Measurements from ENCODE around the gene ZMIZ1.
A peak's percentile ranks its signal among the peaks of the same experiment; 100 is the strongest.

ZMIZ1 gene

DNA sequence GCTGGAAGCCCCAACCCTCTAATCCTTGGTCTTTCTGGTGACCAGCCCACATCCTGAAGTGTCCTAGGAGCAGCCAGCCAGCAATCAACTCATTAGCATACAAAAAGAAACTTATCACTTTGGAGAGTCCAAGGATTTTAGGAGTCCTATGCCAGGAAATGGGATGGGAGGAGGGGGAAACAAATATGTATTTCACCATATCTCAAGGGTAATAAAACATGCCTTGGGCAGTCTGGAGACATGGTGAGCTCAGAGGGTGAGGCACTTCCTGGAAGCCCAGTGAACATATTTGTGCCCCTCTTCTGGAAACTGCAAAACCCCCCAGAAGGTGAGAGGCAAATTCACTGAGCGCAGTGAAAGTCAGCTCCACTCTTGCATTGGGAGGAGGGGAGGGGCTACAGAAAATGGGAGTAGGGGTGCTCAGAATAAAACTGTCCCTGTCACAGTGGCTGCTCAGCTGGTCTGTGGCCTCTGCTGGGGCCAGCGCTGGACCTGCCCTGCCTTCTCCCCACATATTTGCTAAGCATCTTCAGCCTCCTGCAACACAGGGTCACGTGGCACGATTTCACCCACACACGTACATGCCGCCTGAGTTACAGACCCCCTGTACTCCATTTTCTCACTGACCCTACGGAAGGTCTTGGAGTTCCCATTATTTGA lies 17.7 kb upstream of the ZMIZ1 start:
- no peaks in the 10 kb centered on the region for H3K9me3 ChIP-seq
- H3K27me3 ChIP-seq, result no peaks in the 10 kb centered on the region
- H3K36me3 ChIP-seq, result no peaks in the 10 kb centered on the region
- H3K4me1 ChIP-seq, result peaks cover 32% of the 10 kb centered on the region
- no peak for DNase-seq
- H3K4me3 ChIP-seq (ENCODE audit: low read depth, low read length), result no peak overlapping the region
- TF ChIP-seq, protein P1, sequence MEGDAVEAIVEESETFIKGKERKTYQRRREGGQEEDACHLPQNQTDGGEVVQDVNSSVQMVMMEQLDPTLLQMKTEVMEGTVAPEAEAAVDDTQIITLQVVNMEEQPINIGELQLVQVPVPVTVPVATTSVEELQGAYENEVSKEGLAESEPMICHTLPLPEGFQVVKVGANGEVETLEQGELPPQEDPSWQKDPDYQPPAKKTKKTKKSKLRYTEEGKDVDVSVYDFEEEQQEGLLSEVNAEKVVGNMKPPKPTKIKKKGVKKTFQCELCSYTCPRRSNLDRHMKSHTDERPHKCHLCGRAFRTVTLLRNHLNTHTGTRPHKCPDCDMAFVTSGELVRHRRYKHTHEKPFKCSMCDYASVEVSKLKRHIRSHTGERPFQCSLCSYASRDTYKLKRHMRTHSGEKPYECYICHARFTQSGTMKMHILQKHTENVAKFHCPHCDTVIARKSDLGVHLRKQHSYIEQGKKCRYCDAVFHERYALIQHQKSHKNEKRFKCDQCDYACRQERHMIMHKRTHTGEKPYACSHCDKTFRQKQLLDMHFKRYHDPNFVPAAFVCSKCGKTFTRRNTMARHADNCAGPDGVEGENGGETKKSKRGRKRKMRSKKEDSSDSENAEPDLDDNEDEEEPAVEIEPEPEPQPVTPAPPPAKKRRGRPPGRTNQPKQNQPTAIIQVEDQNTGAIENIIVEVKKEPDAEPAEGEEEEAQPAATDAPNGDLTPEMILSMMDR (IDR thresholded peaks at IDR 0.05; ENCODE audit: low read depth, low read length), result no peak

DNA sequence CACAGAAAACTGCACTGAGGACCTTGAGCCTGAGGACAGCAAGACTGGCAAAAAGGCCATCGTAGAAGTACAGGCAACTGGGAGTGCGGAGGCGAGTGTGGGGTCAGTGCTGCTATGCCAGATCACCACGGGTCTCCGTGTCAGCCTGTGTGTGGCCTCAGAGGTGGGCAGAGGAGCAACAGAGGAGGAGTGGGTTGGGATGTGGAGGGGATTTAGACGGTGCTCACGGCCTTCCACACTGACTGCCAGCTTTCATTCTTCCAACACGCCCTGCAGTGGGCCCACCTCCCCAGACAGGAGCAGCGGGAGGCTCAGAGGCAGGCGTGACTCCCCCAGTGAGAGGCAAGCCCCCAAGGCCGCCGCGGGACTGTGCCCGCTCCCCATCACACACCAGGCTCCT lies 17.0 kb upstream of the ZMIZ1 start:
- DNase-seq, result no peak
- Histone ChIP-seq H3K36me3 (no peaks in the 10 kb centered on the region), H3K4me3 (ENCODE audit: low read depth, low read length) (no peak overlapping the region), H3K9me3 (no peaks in the 10 kb centered on the region), H3K4me1 (peaks cover 32% of the 10 kb centered on the region), H3K27me3 (no peaks in the 10 kb centered on the region)
- TF ChIP-seq, protein P1 (IDR thresholded peaks at IDR 0.05; ENCODE audit: low read depth, low read length), result no peak

DNA sequence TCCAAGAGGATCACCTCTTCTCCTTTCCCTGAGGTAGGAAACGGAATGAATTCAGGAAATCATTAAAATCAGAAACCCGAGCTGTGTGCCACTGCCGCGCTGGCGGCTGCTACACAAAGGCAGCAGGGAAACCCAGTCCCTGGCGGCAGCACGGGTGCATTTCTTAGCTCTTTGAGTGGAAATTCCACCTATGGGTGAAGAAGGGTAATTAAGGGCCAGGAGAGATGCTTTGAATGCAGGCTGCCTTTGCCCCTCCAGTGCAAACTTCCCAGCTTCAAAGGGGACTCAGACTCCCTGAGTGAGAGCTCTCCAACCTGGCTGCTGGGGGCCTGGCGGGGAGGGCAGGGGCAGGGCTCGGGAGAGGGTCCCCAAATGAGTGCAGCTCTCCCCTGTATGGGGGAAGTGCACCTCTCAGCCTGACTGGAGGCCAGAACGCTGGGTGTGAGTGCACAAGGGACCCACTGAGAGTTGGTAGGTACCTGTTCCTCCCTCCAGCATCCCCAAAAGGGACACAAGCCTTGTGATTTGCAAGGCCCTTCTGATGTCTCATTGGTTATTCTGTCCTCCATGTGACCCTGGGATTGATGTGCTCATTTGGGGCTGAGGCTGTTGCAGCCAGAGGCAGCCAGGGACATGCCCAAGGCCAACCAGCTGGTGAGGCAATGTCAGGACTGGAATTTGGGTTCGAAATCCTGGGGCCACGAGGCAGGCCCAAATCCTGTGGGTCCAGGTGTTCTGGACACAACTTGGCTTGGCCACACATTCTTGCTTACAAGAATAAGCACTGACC lies 16.3 kb upstream of the ZMIZ1 start:
- DNase-seq, result peak; percentile 32
- TF ChIP-seq, protein P1 (IDR thresholded peaks at IDR 0.05; ENCODE audit: low read depth, low read length), result peak; percentile 35
- H3K4me1 ChIP-seq, result peaks cover 29% of the 10 kb centered on the region

DNA sequence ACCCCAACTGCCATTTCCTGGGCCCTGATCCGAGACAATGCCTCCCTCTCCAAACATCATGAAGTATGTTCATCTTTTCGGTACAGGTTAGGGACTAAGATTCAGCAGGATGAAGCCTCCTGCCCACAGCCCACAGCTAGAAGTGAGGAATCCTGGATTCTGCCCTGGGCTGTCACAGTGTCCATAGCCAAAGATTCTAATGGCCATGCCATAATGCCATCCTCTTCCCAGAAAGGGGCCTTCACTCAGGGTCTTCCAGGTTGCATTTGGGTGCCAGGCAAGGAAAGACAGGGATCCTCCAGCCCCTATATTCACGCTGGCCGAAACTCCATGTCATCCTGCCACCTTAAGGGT lies 15.7 kb upstream of the ZMIZ1 start:
- TF ChIP-seq, protein P1 (IDR thresholded peaks at IDR 0.05; ENCODE audit: low read depth, low read length), result no peak
- Histone ChIP-seq H3K27me3 (no peaks in the 10 kb centered on the region), H3K9me3 (no peaks in the 10 kb centered on the region), H3K36me3 (no peaks in the 10 kb centered on the region), H3K4me1 (peaks cover 23% of the 10 kb centered on the region), H3K4me3 (ENCODE audit: low read depth, low read length) (no peak overlapping the region)
- no peak for DNase-seq

More for the DNA sequence above, 16.3 kb upstream of the ZMIZ1 start:
- Histone ChIP-seq H3K9me3 (no peaks in the 10 kb centered on the region), H3K36me3 (no peaks in the 10 kb centered on the region), H3K4me3 (ENCODE audit: low read depth, low read length) (no peak overlapping the region), H3K27me3 (no peaks in the 10 kb centered on the region)

DNA sequence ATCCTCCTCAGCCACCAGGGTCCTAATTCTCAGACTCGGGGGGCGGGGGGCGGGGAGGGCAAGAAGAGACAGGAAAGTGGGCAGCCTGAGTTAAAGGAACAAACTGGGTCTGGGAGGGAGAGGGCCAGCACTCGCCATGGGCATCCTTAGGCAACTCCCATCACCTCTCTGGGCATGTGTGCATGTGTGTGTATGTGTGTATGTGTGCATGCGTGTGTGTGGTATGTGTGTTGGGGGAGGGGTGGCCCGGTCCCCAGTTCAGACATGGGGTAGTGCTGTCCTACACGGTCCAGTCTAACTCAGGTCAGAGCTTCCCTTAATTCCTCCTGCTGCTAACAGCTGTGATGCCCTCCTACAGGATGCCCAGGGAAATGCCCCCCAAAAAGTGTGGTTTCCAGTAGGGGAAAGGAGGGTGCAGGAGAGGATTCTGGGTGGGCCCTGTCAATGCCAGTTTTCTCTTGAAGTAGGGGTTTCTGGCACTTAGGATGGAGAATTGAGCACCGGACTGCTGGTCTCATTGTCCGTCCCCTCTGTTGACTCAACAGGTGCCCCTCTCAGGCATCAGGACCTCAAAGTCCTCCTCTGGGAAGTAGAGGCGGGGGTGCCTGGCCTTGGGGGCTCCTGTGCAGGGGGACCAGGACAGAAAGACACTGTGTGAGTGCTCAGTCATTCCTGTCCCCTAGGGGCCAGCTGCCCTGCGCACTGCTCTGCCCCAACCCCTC lies 15.1 kb upstream of the ZMIZ1 start:
- Histone ChIP-seq H3K36me3 (no peaks in the 10 kb centered on the region), H3K4me1 (peaks cover 18% of the 10 kb centered on the region), H3K4me3 (ENCODE audit: low read depth, low read length) (no peak overlapping the region), H3K9me3 (no peaks in the 10 kb centered on the region), H3K27me3 (no peaks in the 10 kb centered on the region)
- TF ChIP-seq, protein P1 (IDR thresholded peaks at IDR 0.05; ENCODE audit: low read depth, low read length), result no peak
- DNase-seq, result no peak
